HCT116 (cell line): Measurements from ENCODE around the gene USP9Y. TPM values are rescaled to one million over a fixed set of nuclear protein-coding genes. Genes with fewer than 3 reads are reported as not detected.

Experiments
- ATAC-seq: fragments of 200-7000 bp; cut with Tn5 transposase; 2 replicates; pipeline ENCODE4 v1.9.1; 2020; ENCODE audit warnings: mild to moderate bottlenecking, moderate library complexity
- Bru-seq: library from RNA; stranded (reverse); fragments of 400-500 nt; gene quantifications from one replicate; lab custom pipeline; 2021; lab: Mats Ljungman, UMichigan
- BruChase-seq, 2 experiments: library from RNA; stranded (reverse); fragments of 400-500 nt; gene quantifications; one replicate each; lab custom pipeline; 2021; lab: Mats Ljungman, UMichigan
- BruUV-seq: library from RNA; stranded (reverse); fragments of 400-500 nt; replicated peaks from 2 replicates; lab custom pipeline; 2021; lab: Mats Ljungman, UMichigan
- CTCF ChIA-PET: fragments of 300-600 bp; sonication (Branson Sonifier 250); formaldehyde crosslinking; loops from one replicate; lab custom pipeline; 2021; ENCODE audit warnings: antibody characterized with exemption; lab: Charles Lee
- POLR2A ChIA-PET: fragments of 300-600, 350-600 bp; sonication (Branson Sonifier 250); formaldehyde crosslinking; loops from one replicate; lab custom pipeline; 2021; ENCODE audit warnings: antibody characterized with exemption; lab: Charles Lee
- RAD21 ChIA-PET, 2 experiments: fragments of 300-600 bp; sonication (Branson Sonifier 250); formaldehyde crosslinking; loops; one replicate each; lab custom pipeline; 2023; ENCODE audit warnings: low total read pairs in 2 of 2; ENCODE audit not compliant: uncharacterized antibody in 2 of 2, unreplicated experiment in 2 of 2, low non-redundant PET in 1 of 2; lab: Charles Lee
- DNase-seq: peaks from one replicate; pipeline ENCODE4 v3.0.0-alpha.2; 2010; ENCODE audit warnings: low read depth, low spot score
- H2AFZ ChIP-seq: fragments of 200-600 bp; shearing (Covaris generic), sonication (generic); 2 replicates; pipeline ENCODE4 v1.6.1; 2017; ENCODE audit warnings: low read depth, mixed run types, mixed read lengths, antibody characterized with exemption, low read length; ENCODE audit not compliant: poor library complexity, severe bottlenecking
- H3K27ac ChIP-seq: 2 replicates; pipeline ENCODE4 v1.5.1; 2012; ENCODE audit warnings: low read depth, low read length
- H3K27me3 ChIP-seq: fragments of 200-600 bp; sonication (generic); 2 replicates; pipeline ENCODE4 v1.6.1; 2016; ENCODE audit warnings: mixed run types, low read length, mixed read lengths; ENCODE audit not compliant: insufficient read depth
- H3K36me3 ChIP-seq, 2 experiments: fragments of 200-500 bp in 1 of 2; fragments of 200-600 bp in 1 of 2; sonication (Bioruptor generic) in 1 of 2; sonication (generic) in 1 of 2; 2 replicates each; pipeline versions ENCODE4 v1.5.1 to v1.6.1; 2014 to 2016; ENCODE audit warnings: low read length in 2 of 2, inconsistent platforms in 1 of 2, mixed read lengths in 1 of 2, mixed run types in 1 of 2; ENCODE audit not compliant: insufficient read depth in 2 of 2, control insufficient read depth in 1 of 2
- H3K4me1 ChIP-seq, 2 experiments: fragments of 200-600 bp in 1 of 2; sonication (generic) in 1 of 2; 2 replicates each; pipeline versions ENCODE4 v1.5.1 to v1.6.1; 2012 to 2017; ENCODE audit warnings: low read length in 2 of 2, inconsistent platforms in 1 of 2, mild to moderate bottlenecking in 1 of 2, mixed read lengths in 1 of 2, mixed run types in 1 of 2, moderate library complexity in 1 of 2; ENCODE audit not compliant: insufficient read depth in 2 of 2, control insufficient read depth in 1 of 2
- H3K4me2 ChIP-seq: fragments of 200-600 bp; sonication (generic); 2 replicates; pipeline ENCODE4 v1.6.1; 2017; ENCODE audit warnings: mixed run types, low read length, mixed read lengths
- H3K4me3 ChIP-seq, 2 experiments: fragments of 200-600 bp in 1 of 2; sonication (generic) in 1 of 2; replicated peaks in 1 of 2; 2 replicates each; pipeline ENCODE4 v1.5.1; 2011 to 2016; ENCODE audit warnings: low read length in 2 of 2, control low read depth in 1 of 2, low read depth in 1 of 2, mild to moderate bottlenecking in 1 of 2, mixed read lengths in 1 of 2, mixed run types in 1 of 2
- H3K79me2 ChIP-seq: fragments of 200-600 bp; sonication (generic); 2 replicates; pipeline ENCODE4 v1.6.1; 2017; ENCODE audit warnings: mild to moderate bottlenecking, mixed run types, low read length, moderate library complexity, mixed read lengths; ENCODE audit not compliant: insufficient read depth
- H3K9ac ChIP-seq: fragments of 200-600 bp; sonication (generic); 2 replicates; pipeline ENCODE4 v1.6.1; 2016; ENCODE audit warnings: low read length, mixed read lengths
- H3K9me2 ChIP-seq: fragments of 200-600 bp; sonication (generic), shearing (Covaris generic); 2 replicates; pipeline ENCODE4 v1.6.1; 2017; ENCODE audit warnings: mixed run types, mild to moderate bottlenecking, moderate library complexity; ENCODE audit not compliant: insufficient read depth
- H3K9me3 ChIP-seq, 2 experiments: fragments of 200-500 bp in 1 of 2; fragments of 200-600 bp in 1 of 2; sonication (Bioruptor generic) in 1 of 2; sonication (generic) in 1 of 2; 2 replicates each; pipeline ENCODE4 v1.6.1; 2014 to 2017; ENCODE audit warnings: low read length in 2 of 2, mixed read lengths in 2 of 2, inconsistent platforms in 1 of 2, low read depth in 1 of 2, mild to moderate bottlenecking in 1 of 2, mixed run types in 1 of 2, moderate library complexity in 1 of 2; ENCODE audit not compliant: control insufficient read depth in 1 of 2, insufficient read depth in 1 of 2
- H4K20me1 ChIP-seq: fragments of 200-600 bp; sonication (generic), shearing (Covaris generic); 2 replicates; pipeline ENCODE4 v1.6.1; 2017; ENCODE audit warnings: mixed run types, mild to moderate bottlenecking, moderate library complexity; ENCODE audit not compliant: insufficient read depth
- EZH2 ChIP-seq: fragments of 200-600 bp; sonication (generic); IDR thresholded peaks from 2 replicates; pipeline ENCODE4 v1.6.1; 2017; ENCODE audit warnings: antibody characterized with exemption, mixed run types
- EZH2phosphoT487 ChIP-seq: fragments of 200-600 bp; IDR thresholded peaks from 2 replicates; pipeline ENCODE4 v1.6.1; 2018; ENCODE audit warnings: antibody characterized with exemption, borderline replicate concordance
- JUND ChIP-seq: IDR thresholded peaks from 2 replicates; pipeline ENCODE4 v1.6.1; 2012
- POLR2AphosphoS5 ChIP-seq: IDR thresholded peaks from 2 replicates; pipeline ENCODE4 v1.6.1; 2011; ENCODE audit warnings: mild to moderate bottlenecking, low read depth, low read length, moderate library complexity
- RAD21 ChIP-seq: IDR thresholded peaks from 2 replicates; pipeline ENCODE4 v1.6.1; 2012; ENCODE audit warnings: low read depth, mild to moderate bottlenecking
- SIN3A ChIP-seq: IDR thresholded peaks from 2 replicates; pipeline ENCODE4 v1.6.1; 2012; ENCODE audit warnings: low read depth
- SP1 ChIP-seq: IDR thresholded peaks from 2 replicates; pipeline ENCODE4 v1.6.1; 2012; ENCODE audit warnings: low read depth
- intact Hi-C: fragments of 100-400 bp; cut with micrococcal nuclease; formaldehyde crosslinking; loops from 2 replicates; pipeline ENCODE4 v1.10.0; 2022
- long read RNA-seq: library from polyadenylated mRNA; unstranded; transcript quantifications from one replicate; pipeline ENCODE4 v2.0.0, GENCODE V29; 2021; ENCODE audit not compliant: unreplicated experiment
- polyA plus RNA-seq: library from polyadenylated mRNA; unstranded; fragments of >200 nt; gene quantifications from 2 replicates; pipeline ENCODE4 v1.2.1, GENCODE V29; 2012; ENCODE audit warnings: missing spikeins
- total RNA-seq: library from RNA; stranded (reverse); gene quantifications from one replicate; pipeline ENCODE4 v1.2.1, GENCODE V29; 2021; ENCODE audit not compliant: unreplicated experiment
- TF ChIP-seq, protein P1 (sequence below): IDR thresholded peaks from 2 replicates; pipeline ENCODE4 v1.6.1; 2012; ENCODE audit warnings: low read depth
- TF ChIP-seq, protein P2 (sequence below), 3 experiments: fragments of 200-600 bp in 1 of 3; sonication (generic) in 1 of 3; IDR thresholded peaks in 2 of 3; conservative IDR thresholded peaks in 1 of 3; 2 replicates each; pipeline ENCODE4 v1.5.1; 2012 to 2017; ENCODE audit warnings: low read depth in 2 of 3, low read length in 2 of 3, antibody characterized with exemption in 1 of 3, borderline replicate concordance in 1 of 3, control low read depth in 1 of 3, mild to moderate bottlenecking in 1 of 3, mixed read lengths in 1 of 3, mixed run types in 1 of 3, moderate library complexity in 1 of 3; ENCODE audit not compliant: insufficient read depth in 1 of 3

USP9Y gene, protein sequence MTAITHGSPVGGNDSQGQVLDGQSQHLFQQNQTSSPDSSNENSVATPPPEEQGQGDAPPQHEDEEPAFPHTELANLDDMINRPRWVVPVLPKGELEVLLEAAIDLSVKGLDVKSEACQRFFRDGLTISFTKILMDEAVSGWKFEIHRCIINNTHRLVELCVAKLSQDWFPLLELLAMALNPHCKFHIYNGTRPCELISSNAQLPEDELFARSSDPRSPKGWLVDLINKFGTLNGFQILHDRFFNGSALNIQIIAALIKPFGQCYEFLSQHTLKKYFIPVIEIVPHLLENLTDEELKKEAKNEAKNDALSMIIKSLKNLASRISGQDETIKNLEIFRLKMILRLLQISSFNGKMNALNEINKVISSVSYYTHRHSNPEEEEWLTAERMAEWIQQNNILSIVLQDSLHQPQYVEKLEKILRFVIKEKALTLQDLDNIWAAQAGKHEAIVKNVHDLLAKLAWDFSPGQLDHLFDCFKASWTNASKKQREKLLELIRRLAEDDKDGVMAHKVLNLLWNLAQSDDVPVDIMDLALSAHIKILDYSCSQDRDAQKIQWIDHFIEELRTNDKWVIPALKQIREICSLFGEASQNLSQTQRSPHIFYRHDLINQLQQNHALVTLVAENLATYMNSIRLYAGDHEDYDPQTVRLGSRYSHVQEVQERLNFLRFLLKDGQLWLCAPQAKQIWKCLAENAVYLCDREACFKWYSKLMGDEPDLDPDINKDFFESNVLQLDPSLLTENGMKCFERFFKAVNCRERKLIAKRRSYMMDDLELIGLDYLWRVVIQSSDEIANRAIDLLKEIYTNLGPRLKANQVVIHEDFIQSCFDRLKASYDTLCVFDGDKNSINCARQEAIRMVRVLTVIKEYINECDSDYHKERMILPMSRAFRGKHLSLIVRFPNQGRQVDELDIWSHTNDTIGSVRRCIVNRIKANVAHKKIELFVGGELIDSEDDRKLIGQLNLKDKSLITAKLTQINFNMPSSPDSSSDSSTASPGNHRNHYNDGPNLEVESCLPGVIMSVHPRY (N-terminal part only)
- total RNA-seq (4.4 TPM), Bru-seq, nascent RNA (percentile 53 among the genes with signal in this experiment), BruChase-seq, experiment 1, labeled RNA remaining after a 6-hour chase (percentile 55 among the genes with signal in this experiment), BruChase-seq, experiment 2, labeled RNA remaining after a 2-hour chase (percentile 61 among the genes with signal in this experiment)
- 2.0 TPM in 2 replicates for polyA plus RNA-seq
- long read RNA-seq, partial matches to known transcripts: 0 of 1 reads
- long read RNA-seq, other reads (novel, unspliced or antisense): 1 of 1 reads

DNA sequence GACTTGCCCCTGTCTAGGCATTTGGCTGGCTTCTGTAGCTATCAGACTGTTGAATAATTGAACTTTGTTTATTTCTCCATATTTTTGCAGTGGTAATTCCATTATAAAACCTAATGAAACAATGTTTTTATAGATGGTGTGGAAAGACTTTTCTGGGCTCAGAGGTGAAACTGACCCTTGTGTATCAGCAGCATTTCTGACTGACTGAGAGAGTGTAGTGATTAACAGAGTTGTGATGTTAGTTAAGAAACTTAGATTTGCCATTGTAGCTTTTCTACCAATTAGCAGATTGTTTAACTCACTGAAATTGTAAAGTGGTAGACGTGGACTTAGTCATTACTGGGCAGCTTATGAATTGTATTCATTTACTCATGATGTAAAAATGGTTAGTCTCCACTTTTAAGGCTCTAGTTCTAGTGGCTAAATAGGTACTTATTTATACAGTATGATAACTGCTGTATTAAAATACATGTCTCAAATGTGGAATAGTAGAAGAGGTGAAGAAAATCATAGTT, at the start of gene USP9Y:
USP9Y (plus strand) TSS at position 51 of the 515 bp plus-strand sequence. CDS start 8,217 bp downstream, outside the sequence.
- intact Hi-C loops: no loop called here
- H3K27ac ChIP-seq: no peak within 1 kb of the TSS
- H3K9ac ChIP-seq: no peak within 1 kb of the TSS
- H3K79me2 ChIP-seq: no peaks in the 10 kb centered on the region
- H3K4me3 ChIP-seq: no peak within 1 kb of the TSS
- no peak within 1 kb of the TSS for H3K4me2 ChIP-seq
- ChIA-PET CTCF (no interaction called here), RAD21 (no interaction called here), POLR2A (no interaction called here)
- no peaks in the 10 kb centered on the region for H3K4me1 ChIP-seq
- ATAC-seq (no peak), DNase-seq (no peak)
- H3K27me3 ChIP-seq: no peaks in the 10 kb centered on the region
- TF ChIP-seq SIN3A (no peak), POLR2AphosphoS5 (no peak), RAD21 (no peak), EZH2phosphoT487 (no peak)
- no peaks in the 10 kb centered on the region for H3K36me3 ChIP-seq
- H4K20me1 ChIP-seq: no peaks in the 10 kb centered on the region
- no peak within 1 kb of the TSS for H2AFZ ChIP-seq
- BruUV-seq: no TSS peak
- H3K9me3 ChIP-seq: no peaks in the 10 kb centered on the region
- H3K9me2 ChIP-seq: no peaks in the 10 kb centered on the region

DNA sequence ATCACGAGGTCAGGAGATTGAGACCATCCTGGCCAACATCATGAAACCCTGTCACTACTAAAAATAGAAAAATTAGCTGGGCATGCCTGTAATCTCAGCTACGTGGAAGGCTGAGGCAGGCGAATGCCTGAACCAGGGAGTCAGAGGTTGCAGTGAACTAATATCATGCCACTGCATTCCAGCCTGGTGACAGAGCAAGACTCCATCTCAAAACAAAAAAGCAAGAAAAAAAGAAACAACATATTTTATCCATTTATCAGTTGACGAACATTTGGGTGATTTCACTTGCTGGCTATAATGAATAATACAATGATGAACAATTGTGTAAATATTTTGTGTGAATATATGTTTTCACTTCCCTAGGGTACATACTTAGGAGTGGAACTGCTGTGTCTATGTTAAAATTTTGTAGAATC, 49.4 kb upstream of the USP9Y start:
- no peak overlapping the region for H3K4me2 ChIP-seq
- ChIA-PET CTCF (no interaction called here), RAD21 (no interaction called here), POLR2A (no interaction called here)
- no peak overlapping the region for H3K27ac ChIP-seq
- no peaks in the 10 kb centered on the region for H3K9me3 ChIP-seq
- H3K9me2 ChIP-seq: no peaks in the 10 kb centered on the region
- H2AFZ ChIP-seq: no peak overlapping the region
- DNase-seq: no peak
- BruUV-seq: no TSS peak
- no peak overlapping the region for H3K9ac ChIP-seq
- H3K4me3 ChIP-seq: no peak overlapping the region
- intact Hi-C loops: no loop called here
- H3K27me3 ChIP-seq: no peaks in the 10 kb centered on the region
- no peaks in the 10 kb centered on the region for H3K36me3 ChIP-seq
- no peaks in the 10 kb centered on the region for H4K20me1 ChIP-seq
- no peaks in the 10 kb centered on the region for H3K79me2 ChIP-seq
- peaks cover 0 to 3% of the 10 kb centered on the region in 2 experiments; a peak in 1 of 4 replicates for H3K4me1 ChIP-seq
- ATAC-seq: no peak
- TF ChIP-seq EZH2 (no peak), JUND (no peak), SP1 (no peak), POLR2AphosphoS5 (no peak), RAD21 (no peak)
- TF ChIP-seq, protein P1, sequence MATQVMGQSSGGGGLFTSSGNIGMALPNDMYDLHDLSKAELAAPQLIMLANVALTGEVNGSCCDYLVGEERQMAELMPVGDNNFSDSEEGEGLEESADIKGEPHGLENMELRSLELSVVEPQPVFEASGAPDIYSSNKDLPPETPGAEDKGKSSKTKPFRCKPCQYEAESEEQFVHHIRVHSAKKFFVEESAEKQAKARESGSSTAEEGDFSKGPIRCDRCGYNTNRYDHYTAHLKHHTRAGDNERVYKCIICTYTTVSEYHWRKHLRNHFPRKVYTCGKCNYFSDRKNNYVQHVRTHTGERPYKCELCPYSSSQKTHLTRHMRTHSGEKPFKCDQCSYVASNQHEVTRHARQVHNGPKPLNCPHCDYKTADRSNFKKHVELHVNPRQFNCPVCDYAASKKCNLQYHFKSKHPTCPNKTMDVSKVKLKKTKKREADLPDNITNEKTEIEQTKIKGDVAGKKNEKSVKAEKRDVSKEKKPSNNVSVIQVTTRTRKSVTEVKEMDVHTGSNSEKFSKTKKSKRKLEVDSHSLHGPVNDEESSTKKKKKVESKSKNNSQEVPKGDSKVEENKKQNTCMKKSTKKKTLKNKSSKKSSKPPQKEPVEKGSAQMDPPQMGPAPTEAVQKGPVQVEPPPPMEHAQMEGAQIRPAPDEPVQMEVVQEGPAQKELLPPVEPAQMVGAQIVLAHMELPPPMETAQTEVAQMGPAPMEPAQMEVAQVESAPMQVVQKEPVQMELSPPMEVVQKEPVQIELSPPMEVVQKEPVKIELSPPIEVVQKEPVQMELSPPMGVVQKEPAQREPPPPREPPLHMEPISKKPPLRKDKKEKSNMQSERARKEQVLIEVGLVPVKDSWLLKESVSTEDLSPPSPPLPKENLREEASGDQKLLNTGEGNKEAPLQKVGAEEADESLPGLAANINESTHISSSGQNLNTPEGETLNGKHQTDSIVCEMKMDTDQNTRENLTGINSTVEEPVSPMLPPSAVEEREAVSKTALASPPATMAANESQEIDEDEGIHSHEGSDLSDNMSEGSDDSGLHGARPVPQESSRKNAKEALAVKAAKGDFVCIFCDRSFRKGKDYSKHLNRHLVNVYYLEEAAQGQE: no peak
- TF ChIP-seq, protein P2, sequence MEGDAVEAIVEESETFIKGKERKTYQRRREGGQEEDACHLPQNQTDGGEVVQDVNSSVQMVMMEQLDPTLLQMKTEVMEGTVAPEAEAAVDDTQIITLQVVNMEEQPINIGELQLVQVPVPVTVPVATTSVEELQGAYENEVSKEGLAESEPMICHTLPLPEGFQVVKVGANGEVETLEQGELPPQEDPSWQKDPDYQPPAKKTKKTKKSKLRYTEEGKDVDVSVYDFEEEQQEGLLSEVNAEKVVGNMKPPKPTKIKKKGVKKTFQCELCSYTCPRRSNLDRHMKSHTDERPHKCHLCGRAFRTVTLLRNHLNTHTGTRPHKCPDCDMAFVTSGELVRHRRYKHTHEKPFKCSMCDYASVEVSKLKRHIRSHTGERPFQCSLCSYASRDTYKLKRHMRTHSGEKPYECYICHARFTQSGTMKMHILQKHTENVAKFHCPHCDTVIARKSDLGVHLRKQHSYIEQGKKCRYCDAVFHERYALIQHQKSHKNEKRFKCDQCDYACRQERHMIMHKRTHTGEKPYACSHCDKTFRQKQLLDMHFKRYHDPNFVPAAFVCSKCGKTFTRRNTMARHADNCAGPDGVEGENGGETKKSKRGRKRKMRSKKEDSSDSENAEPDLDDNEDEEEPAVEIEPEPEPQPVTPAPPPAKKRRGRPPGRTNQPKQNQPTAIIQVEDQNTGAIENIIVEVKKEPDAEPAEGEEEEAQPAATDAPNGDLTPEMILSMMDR (IDR thresholded peaks at IDR 0.05 in 2 of 3, conservative IDR thresholded peaks at IDR 0.05 in 1 of 3; ENCODE audit: borderline replicate concordance in 1 of 3, insufficient read depth in 1 of 3, low read depth in 2 of 3, low read length in 2 of 3): no peak
